HepG2 (cell line): ENCODE measurements around the gene GMPR. TPM values are rescaled to one million over a fixed set of nuclear protein-coding genes. Genes with fewer than 3 reads are reported as not detected.

Source experiments
- ATAC-seq: fragments of 200-7000 bp; cut with Tn5 transposase; 3 replicates; pipeline ENCODE4 v1.9.1; 2020; ENCODE audit warnings: mild to moderate bottlenecking, moderate library complexity
- BruUV-seq: library from RNA; stranded (reverse); fragments of 400-500 nt; replicated peaks from 2 replicates; lab custom pipeline; 2021; lab: Mats Ljungman, UMichigan
- CTCF ChIA-PET: fragments of 300-600 bp; formaldehyde crosslinking; extraction: SDS; loops from one replicate; lab custom pipeline; 2021; ENCODE audit warnings: low total read pairs, inconsistent platforms, low intra/inter-chr PET ratio; lab: Yijun Ruan, JAX
- POLR2A ChIA-PET: fragments of 350-600 bp; sonication (Branson Sonifier 250); formaldehyde crosslinking; loops from one replicate; lab custom pipeline; 2020; ENCODE audit warnings: antibody characterized with exemption, inconsistent platforms; lab: Yijun Ruan, JAX
- DNase-seq: peaks from one replicate; pipeline ENCODE4 v3.0.0-alpha.2; 2015; ENCODE audit warnings: low spot score
- FAIRE-seq: peaks from 3 replicates; lab custom pipeline; 2011; peaks lifted over from hg19 to GRCh38; lab: Jason Lieb, UNC
- H2AFZ ChIP-seq: one replicate; pipeline ENCODE4 v1.6.1; 2011; ENCODE audit warnings: low read length, inconsistent platforms
- H3K27ac ChIP-seq: fragments of 300-600 bp; 3 replicates; pipeline ENCODE4 v1.8.0; 2011; ENCODE audit warnings: mixed run types, mild to moderate bottlenecking, mixed read lengths, low read length, inconsistent platforms; ENCODE audit not compliant: insufficient read depth; ENCODE audit errors: extremely low read length
- H3K27me3 ChIP-seq, 2 experiments: fragments of 200-600 bp in 1 of 2; 2 replicates in 1 of 2; 3 replicates in 1 of 2; pipeline versions ENCODE4 v1.6.0 to v1.8.0; 2011; ENCODE audit warnings: low read length in 2 of 2, mild to moderate bottlenecking in 2 of 2, moderate library complexity in 2 of 2, inconsistent platforms in 1 of 2; ENCODE audit not compliant: insufficient read depth in 2 of 2, control insufficient read depth in 1 of 2
- H3K36me3 ChIP-seq, 2 experiments: fragments of 200-600 bp in 1 of 2; replicated peaks in 1 of 2; 2 replicates in 1 of 2; 3 replicates in 1 of 2; pipeline versions ENCODE4 v1.5.1 to v1.8.0; 2011; ENCODE audit warnings: low read length in 2 of 2, inconsistent platforms in 1 of 2; ENCODE audit not compliant: insufficient read depth in 2 of 2, control insufficient read depth in 1 of 2
- H3K4me1 ChIP-seq: 2 replicates; pipeline ENCODE4 v1.5.1; 2012; ENCODE audit warnings: low read length, inconsistent platforms; ENCODE audit not compliant: insufficient read depth
- H3K4me2 ChIP-seq: 2 replicates; pipeline ENCODE4 v1.6.0; 2011; ENCODE audit warnings: low read depth, low read length, inconsistent platforms
- H3K4me3 ChIP-seq, 3 experiments: fragments of 200-600 bp in 1 of 3; sonication (generic), shearing (Covaris generic) in 1 of 3; replicated peaks in 1 of 3; 2 replicates each; pipeline ENCODE4 v1.5.1; 2011 to 2016; ENCODE audit warnings: low read length in 3 of 3, inconsistent platforms in 2 of 3, low read depth in 2 of 3, mild to moderate bottlenecking in 2 of 3, control low read depth in 1 of 3, mixed read lengths in 1 of 3; ENCODE audit not compliant: insufficient read depth in 1 of 3
- H3K79me2 ChIP-seq: one replicate; pipeline ENCODE4 v1.6.1; 2011; ENCODE audit warnings: low read length, inconsistent platforms; ENCODE audit not compliant: insufficient read depth
- H3K9ac ChIP-seq: 2 replicates; pipeline ENCODE4 v1.6.0; 2011; ENCODE audit warnings: mild to moderate bottlenecking, low read depth, low read length, inconsistent platforms; ENCODE audit not compliant: insufficient read depth
- H3K9me3 ChIP-seq: 2 replicates; pipeline ENCODE4 v1.5.1; 2012; ENCODE audit warnings: mild to moderate bottlenecking, low read length
- H4K20me1 ChIP-seq: 2 replicates; pipeline ENCODE4 v1.6.0; 2011; ENCODE audit warnings: inconsistent platforms, mild to moderate bottlenecking, low read length, moderate library complexity; ENCODE audit not compliant: insufficient read depth
- FOXO1 ChIP-seq: sonication (generic); formaldehyde crosslinking; IDR thresholded peaks from 2 replicates; pipeline ENCODE4 v1.4.0; 2020; ENCODE audit warnings: missing genetic modification reagents
- NFRKB ChIP-seq: fragments of 450-650 bp; IDR thresholded peaks from 2 replicates; pipeline ENCODE4 v1.6.1; 2017
- RFXAP ChIP-seq: sonication (generic); formaldehyde crosslinking; IDR thresholded peaks from 2 replicates; pipeline ENCODE4 v1.4.0; 2020; ENCODE audit warnings: missing genetic modification reagents, borderline replicate concordance
- SRSF9 ChIP-seq: fragments of 200-400 bp; formaldehyde crosslinking; IDR thresholded peaks from 2 replicates; pipeline ENCODE4 v1.6.1; 2018; ENCODE audit warnings: borderline replicate concordance, mild to moderate bottlenecking, low read depth, low read length; ENCODE audit not compliant: insufficient read depth, poor library complexity, severe bottlenecking
- ZNF20 ChIP-seq: sonication (generic); formaldehyde crosslinking; IDR thresholded peaks from 2 replicates; pipeline ENCODE4 v1.4.0; 2020; ENCODE audit warnings: mild to moderate bottlenecking, moderate library complexity, missing genetic modification reagents
- ZNF678 ChIP-seq: sonication (generic); formaldehyde crosslinking; IDR thresholded peaks from 2 replicates; pipeline ENCODE4 v1.4.0; 2020; ENCODE audit warnings: mild to moderate bottlenecking, missing genetic modification reagents
- ZNF720 ChIP-seq: sonication (generic); formaldehyde crosslinking; IDR thresholded peaks from 2 replicates; pipeline ENCODE4 v1.4.0; 2020; ENCODE audit warnings: missing genetic modification reagents
- WGBS: methylation state at CpG from one replicate; pipeline ENCODE4 v1.1.6; 2017; ENCODE audit warnings: low lambda C conversion rate; 5-methylcytosine and 5-hydroxymethylcytosine counted together
- in situ Hi-C: cut with HindIII; loops from 2 replicates; pipeline ENCODE4 v1.10.0; 2017; ENCODE audit warnings: low pct_unique_long_range_greater_than_20kb; ENCODE audit not compliant: extremely low pct_ligation_motif_present
- intact Hi-C: fragments of 100-400 bp; cut with micrococcal nuclease; formaldehyde crosslinking; loops from one replicate; pipeline ENCODE4 v1.10.0; 2022; ENCODE audit not compliant: unreplicated experiment
- polyA plus RNA-seq, 8 experiments: library from polyadenylated mRNA; depleted of rRNA in 3 of 8; stranded (reverse) in 7 of 8; unstranded in 1 of 8; fragments of >200 nt; fragmentation: Illumina TruSeq in 4 of 8; extraction: Trizol in 4 of 8; gene quantifications; 2 replicates each; pipeline versions ENCODE4 v1.2.1 to v1.2.3, GENCODE V29; 2011 to 2016; ENCODE audit warnings: low read depth in 4 of 8, missing spikeins in 1 of 8, mixed read lengths in 1 of 8; ENCODE audit not compliant: insufficient read depth in 1 of 8
- total RNA-seq, 5 experiments: library from RNA; depleted of rRNA; stranded (reverse); fragments of >200 nt; fragmentation: Illumina TruSeq; extraction: Trizol; gene quantifications; 2 replicates each; pipeline ENCODE4 v1.2.3, GENCODE V29; 2016; ENCODE audit warnings: low read depth in 1 of 5
- TF ChIP-seq, protein P1 (sequence below): sonication (generic); formaldehyde crosslinking; IDR thresholded peaks from 2 replicates; pipeline ENCODE4 v1.8.1; 2022; ENCODE audit warnings: low read depth, mild to moderate bottlenecking, missing genetic modification reagents
- TF ChIP-seq, protein P2 (sequence below): sonication (generic); formaldehyde crosslinking; IDR thresholded peaks from 2 replicates; pipeline ENCODE4 v1.5.0; 2020; ENCODE audit warnings: missing genetic modification reagents, mild to moderate bottlenecking, borderline replicate concordance
- TF ChIP-seq, protein P3 (sequence below): sonication (generic); formaldehyde crosslinking; IDR thresholded peaks from 2 replicates; pipeline ENCODE4 v1.5.0; 2020; ENCODE audit warnings: mild to moderate bottlenecking, missing genetic modification reagents
- TF ChIP-seq, protein P4 (sequence below): IDR thresholded peaks from 2 replicates; pipeline ENCODE4 v1.4.0; 2020; ENCODE audit warnings: mild to moderate bottlenecking, missing genetic modification reagents

GMPR gene
- total and polyA plus RNA-seq, 2 of the 13 experiments (the other 11 are each of a cell fraction or from before 2014, with no cell fraction given): not detected

DNA sequence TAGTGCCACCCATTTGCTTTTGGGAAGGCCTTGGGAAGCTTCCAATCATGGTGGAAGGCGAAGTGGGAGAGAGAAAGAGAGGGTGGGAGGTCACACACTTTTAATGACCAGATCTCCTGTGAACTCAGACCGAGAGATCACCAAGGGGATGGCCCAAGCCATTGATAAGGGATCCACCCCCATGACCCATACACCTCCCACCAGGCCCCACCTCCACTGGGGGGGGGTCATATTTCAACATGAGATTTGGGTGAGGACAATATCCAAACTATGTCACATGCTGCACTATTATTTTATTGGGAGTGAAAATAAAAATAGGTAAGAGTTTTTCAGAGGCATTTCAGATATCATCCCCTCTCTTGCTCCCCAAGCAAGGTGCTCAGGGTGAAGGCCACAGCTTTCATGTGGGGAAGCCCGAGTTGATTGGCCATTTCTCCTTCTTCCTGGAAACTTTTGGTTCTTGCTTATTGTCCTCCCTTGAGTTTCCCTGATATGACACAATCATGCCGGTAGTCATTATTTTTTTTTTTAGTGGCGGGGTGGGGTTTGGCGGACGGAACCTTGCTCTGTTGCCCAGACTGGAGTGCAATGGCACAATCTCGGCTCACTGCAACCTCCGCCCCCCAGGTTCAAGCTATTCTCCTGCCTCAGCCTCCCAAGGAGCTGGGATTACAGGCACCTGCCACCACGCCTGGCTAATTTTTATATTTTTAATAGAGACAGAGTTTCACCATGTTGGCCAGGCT, 15.2 kb downstream of the GMPR start:
- peaks cover 0 to 13% of the 10 kb centered on the region in 2 experiments; a peak in 3 of 5 replicates for H3K27me3 ChIP-seq
- BruUV-seq: no TSS peak
- in situ Hi-C loops: no loop called here
- no peaks in the 10 kb centered on the region for H3K4me1 ChIP-seq
- ATAC-seq: no peak
- H3K36me3 ChIP-seq: no peaks in the 10 kb centered on the region
- no peak for FAIRE-seq
- H3K27ac ChIP-seq: no peak overlapping the region
- DNase-seq: no peak
- no peak overlapping the region for H2AFZ ChIP-seq
- ChIA-PET CTCF (no interaction called here), POLR2A (no interaction called here)
- intact Hi-C loops: no loop called here
- 42% methylated on average over 10 of the region's 10 CpGs for WGBS
- H3K4me3 ChIP-seq: no peak overlapping the region
- H3K9me3 ChIP-seq: no peaks in the 10 kb centered on the region
- H4K20me1 ChIP-seq: no peaks in the 10 kb centered on the region
- H3K9ac ChIP-seq: no peak overlapping the region
- no peak overlapping the region for H3K4me2 ChIP-seq
- H3K79me2 ChIP-seq: no peaks in the 10 kb centered on the region
- no peak for TF ChIP-seq SRSF9
- TF ChIP-seq, protein P1, sequence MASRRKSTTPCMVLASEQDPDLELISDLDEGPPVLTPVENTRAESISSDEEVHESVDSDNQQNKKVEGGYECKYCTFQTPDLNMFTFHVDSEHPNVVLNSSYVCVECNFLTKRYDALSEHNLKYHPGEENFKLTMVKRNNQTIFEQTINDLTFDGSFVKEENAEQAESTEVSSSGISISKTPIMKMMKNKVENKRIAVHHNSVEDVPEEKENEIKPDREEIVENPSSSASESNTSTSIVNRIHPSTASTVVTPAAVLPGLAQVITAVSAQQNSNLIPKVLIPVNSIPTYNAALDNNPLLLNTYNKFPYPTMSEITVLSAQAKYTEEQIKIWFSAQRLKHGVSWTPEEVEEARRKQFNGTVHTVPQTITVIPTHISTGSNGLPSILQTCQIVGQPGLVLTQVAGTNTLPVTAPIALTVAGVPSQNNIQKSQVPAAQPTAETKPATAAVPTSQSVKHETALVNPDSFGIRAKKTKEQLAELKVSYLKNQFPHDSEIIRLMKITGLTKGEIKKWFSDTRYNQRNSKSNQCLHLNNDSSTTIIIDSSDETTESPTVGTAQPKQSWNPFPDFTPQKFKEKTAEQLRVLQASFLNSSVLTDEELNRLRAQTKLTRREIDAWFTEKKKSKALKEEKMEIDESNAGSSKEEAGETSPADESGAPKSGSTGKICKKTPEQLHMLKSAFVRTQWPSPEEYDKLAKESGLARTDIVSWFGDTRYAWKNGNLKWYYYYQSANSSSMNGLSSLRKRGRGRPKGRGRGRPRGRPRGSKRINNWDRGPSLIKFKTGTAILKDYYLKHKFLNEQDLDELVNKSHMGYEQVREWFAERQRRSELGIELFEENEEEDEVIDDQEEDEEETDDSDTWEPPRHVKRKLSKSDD: no peak
- no peak for TF ChIP-seq ZNF20 (CRISPR knock-in tag)
- TF ChIP-seq, protein P2, sequence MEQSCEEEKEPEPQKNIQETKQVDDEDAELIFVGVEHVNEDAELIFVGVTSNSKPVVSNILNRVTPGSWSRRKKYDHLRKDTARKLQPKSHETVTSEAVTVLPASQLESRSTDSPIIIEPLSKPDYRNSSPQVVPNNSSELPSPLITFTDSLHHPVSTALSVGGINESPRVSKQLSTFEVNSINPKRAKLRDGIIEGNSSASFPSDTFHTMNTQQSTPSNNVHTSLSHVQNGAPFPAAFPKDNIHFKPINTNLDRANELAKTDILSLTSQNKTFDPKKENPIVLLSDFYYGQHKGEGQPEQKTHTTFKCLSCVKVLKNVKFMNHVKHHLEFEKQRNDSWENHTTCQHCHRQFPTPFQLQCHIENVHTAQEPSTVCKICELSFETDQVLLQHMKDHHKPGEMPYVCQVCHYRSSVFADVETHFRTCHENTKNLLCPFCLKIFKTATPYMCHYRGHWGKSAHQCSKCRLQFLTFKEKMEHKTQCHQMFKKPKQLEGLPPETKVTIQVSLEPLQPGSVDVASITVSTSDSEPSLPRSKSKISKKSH (CRISPR knock-in tag): no peak
- TF ChIP-seq NFRKB: no peak
- TF ChIP-seq RFXAP (CRISPR knock-in tag): no peak
- TF ChIP-seq ZNF720: no peak
- TF ChIP-seq, protein P3, sequence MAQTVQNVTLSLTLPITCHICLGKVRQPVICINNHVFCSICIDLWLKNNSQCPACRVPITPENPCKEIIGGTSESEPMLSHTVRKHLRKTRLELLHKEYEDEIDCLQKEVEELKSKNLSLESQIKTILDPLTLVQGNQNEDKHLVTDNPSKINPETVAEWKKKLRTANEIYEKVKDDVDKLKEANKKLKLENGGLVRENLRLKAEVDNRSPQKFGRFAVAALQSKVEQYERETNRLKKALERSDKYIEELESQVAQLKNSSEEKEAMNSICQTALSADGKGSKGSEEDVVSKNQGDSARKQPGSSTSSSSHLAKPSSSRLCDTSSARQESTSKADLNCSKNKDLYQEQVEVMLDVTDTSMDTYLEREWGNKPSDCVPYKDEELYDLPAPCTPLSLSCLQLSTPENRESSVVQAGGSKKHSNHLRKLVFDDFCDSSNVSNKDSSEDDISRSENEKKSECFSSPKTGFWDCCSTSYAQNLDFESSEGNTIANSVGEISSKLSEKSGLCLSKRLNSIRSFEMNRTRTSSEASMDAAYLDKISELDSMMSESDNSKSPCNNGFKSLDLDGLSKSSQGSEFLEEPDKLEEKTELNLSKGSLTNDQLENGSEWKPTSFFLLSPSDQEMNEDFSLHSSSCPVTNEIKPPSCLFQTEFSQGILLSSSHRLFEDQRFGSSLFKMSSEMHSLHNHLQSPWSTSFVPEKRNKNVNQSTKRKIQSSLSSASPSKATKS (CRISPR knock-in tag): no peak
- no peak for TF ChIP-seq FOXO1
- TF ChIP-seq, protein P4, sequence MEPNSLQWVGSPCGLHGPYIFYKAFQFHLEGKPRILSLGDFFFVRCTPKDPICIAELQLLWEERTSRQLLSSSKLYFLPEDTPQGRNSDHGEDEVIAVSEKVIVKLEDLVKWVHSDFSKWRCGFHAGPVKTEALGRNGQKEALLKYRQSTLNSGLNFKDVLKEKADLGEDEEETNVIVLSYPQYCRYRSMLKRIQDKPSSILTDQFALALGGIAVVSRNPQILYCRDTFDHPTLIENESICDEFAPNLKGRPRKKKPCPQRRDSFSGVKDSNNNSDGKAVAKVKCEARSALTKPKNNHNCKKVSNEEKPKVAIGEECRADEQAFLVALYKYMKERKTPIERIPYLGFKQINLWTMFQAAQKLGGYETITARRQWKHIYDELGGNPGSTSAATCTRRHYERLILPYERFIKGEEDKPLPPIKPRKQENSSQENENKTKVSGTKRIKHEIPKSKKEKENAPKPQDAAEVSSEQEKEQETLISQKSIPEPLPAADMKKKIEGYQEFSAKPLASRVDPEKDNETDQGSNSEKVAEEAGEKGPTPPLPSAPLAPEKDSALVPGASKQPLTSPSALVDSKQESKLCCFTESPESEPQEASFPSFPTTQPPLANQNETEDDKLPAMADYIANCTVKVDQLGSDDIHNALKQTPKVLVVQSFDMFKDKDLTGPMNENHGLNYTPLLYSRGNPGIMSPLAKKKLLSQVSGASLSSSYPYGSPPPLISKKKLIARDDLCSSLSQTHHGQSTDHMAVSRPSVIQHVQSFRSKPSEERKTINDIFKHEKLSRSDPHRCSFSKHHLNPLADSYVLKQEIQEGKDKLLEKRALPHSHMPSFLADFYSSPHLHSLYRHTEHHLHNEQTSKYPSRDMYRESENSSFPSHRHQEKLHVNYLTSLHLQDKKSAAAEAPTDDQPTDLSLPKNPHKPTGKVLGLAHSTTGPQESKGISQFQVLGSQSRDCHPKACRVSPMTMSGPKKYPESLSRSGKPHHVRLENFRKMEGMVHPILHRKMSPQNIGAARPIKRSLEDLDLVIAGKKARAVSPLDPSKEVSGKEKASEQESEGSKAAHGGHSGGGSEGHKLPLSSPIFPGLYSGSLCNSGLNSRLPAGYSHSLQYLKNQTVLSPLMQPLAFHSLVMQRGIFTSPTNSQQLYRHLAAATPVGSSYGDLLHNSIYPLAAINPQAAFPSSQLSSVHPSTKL (CRISPR knock-in tag): no peak
- TF ChIP-seq ZNF678: no peak
